ENCODE data around the gene NIT1. TPM values are rescaled to one million over a fixed set of nuclear protein-coding genes. Genes with fewer than 3 reads are reported as not detected.

The NIT1 gene
- total and polyA plus RNA-seq, 2 donors from 2014 or later, result 42.3 to 91.5 TPM

DNA sequence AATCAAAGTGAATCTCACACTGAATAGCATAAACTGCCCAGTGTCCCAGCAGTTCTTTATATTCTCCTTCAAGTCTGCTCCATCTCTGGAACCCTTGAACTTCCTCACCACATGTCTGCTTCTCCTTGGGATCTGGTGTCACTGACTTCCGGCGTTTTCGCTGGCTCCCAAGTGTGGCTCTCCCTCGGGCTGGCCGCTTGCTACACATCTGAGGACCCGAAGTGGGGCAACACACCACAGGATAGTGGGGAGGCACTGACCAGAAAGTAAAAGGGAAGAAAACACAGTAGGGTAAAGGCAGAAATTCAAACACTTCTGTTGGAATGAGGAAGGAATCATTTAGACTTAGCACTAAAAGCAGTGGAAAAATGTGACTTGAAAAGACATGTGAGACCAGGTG lies 5.1 kb downstream of the NIT1 start:
- H3K9me3 ChIP-seq (ENCODE audit: control insufficient read depth in 2 of 3, insufficient read depth in 1 of 3, low read length in 3 of 3), result no peaks in the 10 kb centered on the region
- no peak for FAIRE-seq
- TF ChIP-seq, protein P1, sequence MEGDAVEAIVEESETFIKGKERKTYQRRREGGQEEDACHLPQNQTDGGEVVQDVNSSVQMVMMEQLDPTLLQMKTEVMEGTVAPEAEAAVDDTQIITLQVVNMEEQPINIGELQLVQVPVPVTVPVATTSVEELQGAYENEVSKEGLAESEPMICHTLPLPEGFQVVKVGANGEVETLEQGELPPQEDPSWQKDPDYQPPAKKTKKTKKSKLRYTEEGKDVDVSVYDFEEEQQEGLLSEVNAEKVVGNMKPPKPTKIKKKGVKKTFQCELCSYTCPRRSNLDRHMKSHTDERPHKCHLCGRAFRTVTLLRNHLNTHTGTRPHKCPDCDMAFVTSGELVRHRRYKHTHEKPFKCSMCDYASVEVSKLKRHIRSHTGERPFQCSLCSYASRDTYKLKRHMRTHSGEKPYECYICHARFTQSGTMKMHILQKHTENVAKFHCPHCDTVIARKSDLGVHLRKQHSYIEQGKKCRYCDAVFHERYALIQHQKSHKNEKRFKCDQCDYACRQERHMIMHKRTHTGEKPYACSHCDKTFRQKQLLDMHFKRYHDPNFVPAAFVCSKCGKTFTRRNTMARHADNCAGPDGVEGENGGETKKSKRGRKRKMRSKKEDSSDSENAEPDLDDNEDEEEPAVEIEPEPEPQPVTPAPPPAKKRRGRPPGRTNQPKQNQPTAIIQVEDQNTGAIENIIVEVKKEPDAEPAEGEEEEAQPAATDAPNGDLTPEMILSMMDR (IDR thresholded peaks at IDR 0.05; ENCODE audit: borderline replicate concordance, extremely low read depth, insufficient read depth), result no peak
- DNase-seq, result no peak
- no peak overlapping the region for H3K4me3 ChIP-seq (ENCODE audit: low read length in 3 of 3)
- H3K9ac ChIP-seq (ENCODE audit: low read length in 3 of 3), result no peak overlapping the region
- intact Hi-C loops (cut with DNase I), result no loop called here
- peaks cover 4 to 36% (median 27%) of the 10 kb centered on the region in 3 donors for H3K4me1 ChIP-seq (ENCODE audit: control insufficient read depth in 2 of 3, insufficient read depth in 2 of 3, low read depth in 1 of 3, low read length in 3 of 3)
- no peaks in the 10 kb centered on the region for H3K27me3 ChIP-seq (ENCODE audit: control insufficient read depth, insufficient read depth, low read length)
- H3K27ac ChIP-seq (ENCODE audit: low read depth in 2 of 2, low read length in 2 of 2), result no peak overlapping the region
- peaks cover 8 to 60% (median 38%) of the 10 kb centered on the region in 3 donors for H3K36me3 ChIP-seq (ENCODE audit: control insufficient read depth in 2 of 3, insufficient read depth in 3 of 3, low read length in 3 of 3)

- H3K36me3 ChIP-seq (ENCODE audit: control insufficient read depth in 2 of 3, insufficient read depth in 3 of 3, low read length in 3 of 3), result peaks cover 6 to 49% (median 24%) of the 10 kb centered on the region in 3 donors
- DNase-seq (no peak), FAIRE-seq (no peak)
- no peaks in the 10 kb centered on the region for H3K27me3 ChIP-seq (ENCODE audit: control insufficient read depth, insufficient read depth, low read length)
- H3K9me3 ChIP-seq (ENCODE audit: control insufficient read depth in 2 of 3, insufficient read depth in 1 of 3, low read length in 3 of 3), result no peaks in the 10 kb centered on the region
- no peak overlapping the region for H3K27ac ChIP-seq (ENCODE audit: low read depth in 2 of 2, low read length in 2 of 2)
- peak overlapping the region in 2 of 3 donors; percentile 34 to 46 for H3K9ac ChIP-seq (ENCODE audit: low read length in 3 of 3)
- H3K4me3 ChIP-seq (ENCODE audit: low read length in 3 of 3), result no peak overlapping the region
- TF ChIP-seq, protein P1 (IDR thresholded peaks at IDR 0.05; ENCODE audit: borderline replicate concordance, extremely low read depth, insufficient read depth), result no peak
- H3K4me1 ChIP-seq (ENCODE audit: control insufficient read depth in 2 of 3, insufficient read depth in 2 of 3, low read depth in 1 of 3, low read length in 3 of 3), result peaks cover 0 to 19% (median 11%) of the 10 kb centered on the region in 3 donors
- intact Hi-C loops (cut with DNase I), result no loop called here
These were observed 9.7 kb downstream of the NIT1 start for GRCh38 chr1:161127649-161128048.

- Histone ChIP-seq H3K36me3 (ENCODE audit: control insufficient read depth in 2 of 3, insufficient read depth in 3 of 3, low read length in 3 of 3) (peaks cover 4 to 39% (median 20%) of the 10 kb centered on the region in 3 donors), H3K27ac (ENCODE audit: low read depth in 2 of 2, low read length in 2 of 2) (no peak overlapping the region), H3K27me3 (ENCODE audit: control insufficient read depth, insufficient read depth, low read length) (no peaks in the 10 kb centered on the region), H3K4me1 (ENCODE audit: control insufficient read depth in 2 of 3, insufficient read depth in 2 of 3, low read depth in 1 of 3, low read length in 3 of 3) (peaks cover 3 to 25% (median 11%) of the 10 kb centered on the region in 3 donors), H3K4me3 (ENCODE audit: low read length in 3 of 3) (no peak overlapping the region), H3K9ac (ENCODE audit: low read length in 3 of 3) (no peak overlapping the region), H3K9me3 (ENCODE audit: control insufficient read depth in 2 of 3, insufficient read depth in 1 of 3, low read length in 3 of 3) (no peaks in the 10 kb centered on the region)
- TF ChIP-seq, protein P1 (IDR thresholded peaks at IDR 0.05; ENCODE audit: borderline replicate concordance, extremely low read depth, insufficient read depth), result no peak
- no peak for FAIRE-seq
- no peak for DNase-seq
- intact Hi-C loops (cut with DNase I), result no loop called here
These were observed 10.9 kb downstream of the NIT1 start for GRCh38 chr1:161128591-161129420.
